Activated naive CD4-positive, alpha-beta T cell treated with anti-CD3 and anti-CD28 coated beads, Interleukin-2, amount 50 U/mL, for 72 hours (primary cell): ENCODE results near the gene POU2F3. TPM values are rescaled to one million over a fixed set of nuclear protein-coding genes. Genes with fewer than 3 reads are reported as not detected.
A peak's percentile ranks its signal among the peaks of the same experiment; 100 is the strongest.
"Not testable (repeated sequence)": the region's sequence is repeated elsewhere in the genome, so short reads cannot be mapped to it uniquely, and the experiment has no call there.

ENCODE experiments used
- ATAC-seq, 2 donors: fragments of 150-1000 bp; cut with Tn5 transposase; 2 replicates each; pipeline ENCODE4 v1.10.0; 2021; ENCODE audit warnings: mild to moderate bottlenecking in 2 of 2, moderate library complexity in 2 of 2
- DNase-seq, 2 donors: peaks; one replicate each; pipeline ENCODE4 v3.0.0; 2021 to 2022; ENCODE audit warnings: low spot score in 2 of 2
- H3K27ac Mint-ChIP-seq, 2 donors: one replicate each; pipeline ENCODE4 v1.8.0; 2022; ENCODE audit warnings: mild to moderate bottlenecking in 2 of 2, mixed read lengths in 2 of 2
- H3K36me3 Mint-ChIP-seq, 2 donors: one replicate each; pipeline ENCODE4 v1.8.0; 2022; ENCODE audit warnings: mixed read lengths in 2 of 2
- H3K9me3 Mint-ChIP-seq, 2 donors: one replicate each; pipeline ENCODE4 v1.8.0; 2022; ENCODE audit warnings: mixed read lengths in 2 of 2
- total RNA-seq, 2 donors: library from RNA; stranded (reverse); gene quantifications; one replicate each; pipeline ENCODE4 v1.2.3, GENCODE V29; 2022

Gene POU2F3
- total RNA-seq, 2 donors from 2014 or later, result not detected

DNA sequence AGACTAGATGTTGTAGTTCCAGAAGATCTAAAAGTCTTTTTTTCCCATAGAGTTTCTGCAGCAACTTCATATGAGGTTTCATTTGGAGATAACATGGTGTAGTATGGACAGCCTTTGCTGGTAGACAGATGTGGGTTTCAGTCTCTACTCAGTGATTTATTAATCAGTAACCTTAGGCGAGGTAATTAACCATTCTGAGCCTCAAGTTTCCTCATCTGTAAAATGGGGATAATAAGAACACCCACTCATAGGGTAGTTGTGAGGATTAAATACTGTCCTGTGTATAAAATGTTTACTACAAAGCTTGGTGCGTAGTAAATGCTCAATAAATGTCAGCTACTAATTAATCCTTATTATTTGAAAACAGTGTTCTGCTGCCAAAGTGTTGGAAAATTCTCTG lies 16.8 kb downstream of the POU2F3 start:
- ATAC-seq, result no peak
- DNase-seq, result no peak

DNA sequence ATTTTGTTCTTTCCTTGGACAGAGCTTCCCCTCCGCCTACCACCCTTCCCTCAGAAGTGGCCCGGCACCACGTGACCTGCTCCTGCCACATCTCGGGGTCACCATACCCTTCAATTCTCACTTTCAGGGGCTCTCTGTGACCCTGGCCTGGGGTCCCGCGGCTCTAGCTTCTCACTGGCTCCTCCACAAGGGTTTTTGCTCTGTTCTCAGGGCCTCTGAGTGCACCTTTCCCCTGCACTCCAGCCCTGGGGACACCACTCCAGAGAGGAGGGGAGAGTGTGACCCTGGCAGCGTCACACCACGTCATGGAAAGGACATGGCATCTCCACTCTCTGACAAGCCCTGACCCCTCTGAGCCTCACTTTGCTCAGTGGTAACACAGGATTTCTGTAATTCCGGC lies 17.4 kb downstream of the POU2F3 start:
- ATAC-seq (no peak), DNase-seq (no peak)
- H3K9me3 Mint-ChIP-seq, result no peaks in the 10 kb centered on the region
- H3K36me3 Mint-ChIP-seq, result no peaks in the 10 kb centered on the region
- no peak overlapping the region for H3K27ac Mint-ChIP-seq

More for the DNA sequence above, 16.8 kb downstream of the POU2F3 start:
- Mint-ChIP-seq H3K9me3 (no peaks in the 10 kb centered on the region), H3K36me3 (no peaks in the 10 kb centered on the region), H3K27ac (no peak overlapping the region)

DNA sequence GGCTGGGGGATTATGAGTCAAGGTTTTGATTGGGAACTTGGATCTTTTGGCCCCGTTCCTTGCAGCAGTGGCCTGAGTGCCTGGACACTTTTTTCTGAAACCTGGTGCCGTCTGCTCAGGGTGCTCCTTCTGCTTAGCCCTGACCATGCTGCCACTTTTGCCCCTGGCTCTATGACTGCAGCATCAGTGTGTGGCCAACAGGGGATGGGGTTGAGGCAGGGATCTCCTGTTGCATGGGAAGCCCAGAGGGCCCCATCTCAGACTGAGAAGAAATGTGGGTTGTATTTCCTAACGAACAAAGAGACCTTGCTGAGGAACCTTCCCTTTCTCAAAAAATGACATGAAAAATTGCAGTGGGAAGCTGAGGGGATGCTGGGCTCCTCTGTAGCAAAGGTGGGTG lies 18.7 kb downstream of the POU2F3 start:
- DNase-seq (no peak), ATAC-seq (no peak)
- Mint-ChIP-seq H3K36me3 (no peaks in the 10 kb centered on the region), H3K9me3 (no peaks in the 10 kb centered on the region), H3K27ac (no peak overlapping the region)

DNA sequence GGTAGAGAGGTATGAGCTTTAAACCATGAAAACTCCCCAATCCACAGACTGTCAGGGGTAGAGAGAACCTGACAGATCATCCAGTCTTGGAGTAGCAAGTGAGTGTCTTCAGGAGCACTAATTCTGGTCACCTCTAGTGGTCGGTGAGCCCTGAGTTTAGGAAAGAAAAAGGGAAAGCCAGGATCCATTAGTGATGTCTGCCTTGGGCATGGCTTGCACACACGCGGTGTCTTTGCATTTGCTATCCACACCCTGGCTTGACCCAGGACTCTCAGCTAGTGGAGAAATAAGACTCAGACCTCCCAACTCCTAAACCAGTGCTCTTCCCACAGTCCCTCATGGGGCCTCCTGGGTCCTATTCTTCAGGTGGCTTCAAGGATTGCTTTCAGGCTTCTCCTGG lies 19.3 kb downstream of the POU2F3 start:
- Mint-ChIP-seq H3K9me3 (no peaks in the 10 kb centered on the region), H3K27ac (no peak overlapping the region), H3K36me3 (no peaks in the 10 kb centered on the region)
- DNase-seq (no peak), ATAC-seq (no peak)

DNA sequence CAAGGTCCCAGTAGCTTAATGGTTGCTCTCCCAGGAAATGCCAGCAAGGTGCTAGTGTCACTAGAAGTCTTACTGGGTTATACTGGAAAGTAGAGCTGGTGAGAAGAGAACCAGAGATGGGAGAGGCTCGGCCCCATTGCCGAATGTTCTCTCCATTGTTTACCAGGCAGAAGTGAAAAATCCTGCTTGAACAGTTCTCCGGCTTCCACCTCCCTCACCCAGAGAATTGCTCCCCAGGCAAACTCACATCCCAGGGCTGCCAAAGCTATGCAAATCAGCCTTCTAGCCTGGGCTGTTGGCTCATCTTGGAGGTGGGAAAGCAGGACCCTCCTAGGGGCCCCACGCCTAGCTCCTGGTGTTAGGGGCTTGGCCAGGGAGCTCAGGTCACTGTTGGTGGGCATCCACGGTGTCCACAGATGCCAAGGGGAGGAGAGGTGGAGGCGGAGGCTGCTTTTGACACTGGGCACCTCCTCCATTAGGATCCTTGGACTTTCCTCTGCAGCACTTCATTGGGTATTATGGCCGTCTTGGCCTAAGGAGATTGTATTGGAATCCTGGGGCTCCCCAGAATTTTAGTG lies 20.1 kb downstream of the POU2F3 start:
- ATAC-seq (no peak), DNase-seq (no peak)
- no peaks in the 10 kb centered on the region for H3K9me3 Mint-ChIP-seq
- no peaks in the 10 kb centered on the region for H3K36me3 Mint-ChIP-seq
- no peak overlapping the region for H3K27ac Mint-ChIP-seq

DNA sequence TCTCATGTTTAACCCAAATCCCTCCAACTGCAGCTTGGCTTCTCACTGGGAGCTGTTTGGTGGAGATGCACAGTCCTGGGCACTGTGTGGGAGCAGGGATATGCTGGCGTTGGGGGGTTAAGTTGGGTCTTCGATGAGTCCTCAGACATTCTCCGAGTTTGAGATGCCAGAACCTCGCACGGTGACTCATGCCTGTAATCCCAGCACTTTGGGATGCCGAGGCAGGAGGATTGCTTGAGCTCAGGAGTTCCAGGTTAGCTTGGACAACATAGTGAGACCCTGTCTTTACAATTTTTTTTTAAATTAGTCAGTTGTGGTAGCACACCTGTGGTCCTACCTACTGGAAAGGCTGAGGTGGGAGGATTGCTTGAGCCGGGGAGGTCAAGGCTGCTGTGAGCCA lies 20.7 kb downstream of the POU2F3 start:
- DNase-seq (no peak), ATAC-seq (no peak)
- no peaks in the 10 kb centered on the region for H3K9me3 Mint-ChIP-seq
- no peak overlapping the region for H3K27ac Mint-ChIP-seq
- no peaks in the 10 kb centered on the region for H3K36me3 Mint-ChIP-seq

DNA sequence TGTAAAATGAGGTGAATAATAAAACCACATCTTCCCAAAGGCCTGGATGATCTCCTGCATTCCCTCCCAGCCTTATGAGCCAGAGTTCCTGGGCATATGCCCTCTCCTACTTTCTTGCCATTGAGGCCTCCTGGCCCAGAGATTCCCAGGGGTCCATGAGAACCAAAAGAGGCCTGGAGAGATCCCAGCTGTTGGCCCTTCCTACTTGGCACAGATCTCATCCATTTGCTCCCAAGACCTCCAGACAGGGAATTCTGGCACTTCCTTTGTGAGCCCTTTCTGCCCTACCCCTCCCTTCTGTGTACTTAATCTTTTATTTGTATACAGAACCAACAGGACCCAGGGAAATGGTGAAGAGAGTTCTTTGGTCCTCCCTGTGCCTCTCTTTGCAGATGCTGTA lies 21.4 kb downstream of the POU2F3 start:
- no peak for DNase-seq
- no peaks in the 10 kb centered on the region for H3K36me3 Mint-ChIP-seq
- no peak overlapping the region for H3K27ac Mint-ChIP-seq
- no peak for ATAC-seq
- H3K9me3 Mint-ChIP-seq, result no peaks in the 10 kb centered on the region

DNA sequence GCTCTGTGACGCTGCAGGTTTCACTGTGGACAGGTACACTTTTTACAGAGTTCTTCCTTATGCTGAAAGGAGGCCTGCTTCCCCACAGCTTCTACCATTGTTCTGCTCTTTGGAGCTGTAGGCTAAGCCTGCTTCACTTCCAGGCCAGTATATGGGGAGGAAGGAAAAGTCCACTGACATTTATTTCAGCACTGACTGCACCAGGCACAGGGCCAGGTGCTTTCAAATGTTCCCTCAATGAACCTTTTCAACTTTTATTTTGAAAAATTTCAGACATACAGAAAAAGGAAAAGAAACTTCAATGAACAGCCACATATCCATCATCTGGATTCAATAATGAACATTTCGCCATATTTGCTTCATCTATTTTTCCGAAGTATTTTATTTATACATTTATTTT lies 22.0 kb downstream of the POU2F3 start:
- DNase-seq (no peak), ATAC-seq (no peak)
- H3K27ac Mint-ChIP-seq, result no peak overlapping the region
- no peaks in the 10 kb centered on the region for H3K9me3 Mint-ChIP-seq
- no peaks in the 10 kb centered on the region for H3K36me3 Mint-ChIP-seq

DNA sequence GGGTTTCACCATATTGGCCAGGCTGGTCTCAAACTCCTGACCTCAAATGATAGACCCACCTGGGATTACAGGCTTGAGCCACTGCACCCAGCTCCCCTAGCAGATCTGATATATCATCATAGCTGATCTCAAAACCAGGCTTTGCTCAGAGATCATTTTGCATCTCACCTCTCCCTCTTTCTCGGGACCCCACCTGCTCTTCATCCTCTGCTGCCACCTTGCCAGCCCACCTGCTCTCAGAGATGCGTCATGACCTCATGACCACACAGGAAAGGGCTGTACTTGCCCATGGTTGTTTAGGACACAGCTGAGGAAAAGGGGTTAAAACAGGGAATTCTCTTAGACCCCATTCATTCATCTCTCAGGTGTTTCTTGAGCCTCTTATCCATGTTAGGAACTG lies 27.4 kb downstream of the POU2F3 start:
- no peaks in the 10 kb centered on the region for H3K36me3 Mint-ChIP-seq
- no peak for DNase-seq
- no peak for ATAC-seq
- no peak overlapping the region for H3K27ac Mint-ChIP-seq
- no peaks in the 10 kb centered on the region for H3K9me3 Mint-ChIP-seq

DNA sequence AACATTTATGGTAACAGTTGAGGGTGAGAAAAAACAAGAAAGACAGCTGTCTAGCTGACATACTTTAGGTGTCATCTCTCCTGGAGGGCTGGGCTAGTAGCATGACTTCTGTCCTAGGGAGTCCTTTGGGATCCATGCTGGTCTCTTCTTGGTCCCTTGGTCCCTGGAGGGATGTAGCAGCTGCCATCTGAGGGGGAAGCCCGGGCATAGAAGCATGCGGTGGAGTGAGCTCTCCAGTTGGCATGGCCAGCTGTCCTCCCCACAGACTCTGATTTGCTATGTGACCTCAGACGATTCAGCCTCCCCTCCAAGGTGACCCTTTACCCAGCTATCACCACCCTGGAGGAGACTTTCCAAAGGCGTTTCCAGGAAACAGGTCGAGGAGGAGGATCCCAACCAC lies 28.7 kb downstream of the POU2F3 start:
- H3K27ac Mint-ChIP-seq, result no peak overlapping the region
- ATAC-seq, result no peak
- H3K36me3 Mint-ChIP-seq, result no peaks in the 10 kb centered on the region
- DNase-seq, result no peak
- H3K9me3 Mint-ChIP-seq, result no peaks in the 10 kb centered on the region

DNA sequence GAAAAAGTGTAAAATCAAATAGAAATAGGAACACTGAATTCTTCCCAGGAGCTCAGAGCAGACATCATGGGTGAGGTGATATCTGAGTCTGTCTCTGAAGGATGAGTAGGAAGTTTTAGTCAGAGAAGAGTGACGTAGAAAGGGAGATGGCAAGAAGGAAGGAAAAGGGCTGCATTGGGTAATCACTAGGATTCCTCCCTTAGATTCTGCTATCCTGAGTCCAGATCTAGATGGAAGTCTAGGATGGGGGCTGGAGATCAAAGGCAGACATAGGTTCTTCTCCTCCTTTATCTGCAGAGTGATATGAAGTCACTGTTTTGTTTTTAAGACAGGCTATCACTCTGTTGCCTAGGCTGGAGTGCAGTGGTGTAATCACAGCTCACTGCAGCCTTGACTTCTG lies 30.4 kb downstream of the POU2F3 start:
- ATAC-seq (no peak), DNase-seq (no peak)
- no peaks in the 10 kb centered on the region for H3K9me3 Mint-ChIP-seq
- H3K27ac Mint-ChIP-seq, result no peak overlapping the region
- no peaks in the 10 kb centered on the region for H3K36me3 Mint-ChIP-seq

DNA sequence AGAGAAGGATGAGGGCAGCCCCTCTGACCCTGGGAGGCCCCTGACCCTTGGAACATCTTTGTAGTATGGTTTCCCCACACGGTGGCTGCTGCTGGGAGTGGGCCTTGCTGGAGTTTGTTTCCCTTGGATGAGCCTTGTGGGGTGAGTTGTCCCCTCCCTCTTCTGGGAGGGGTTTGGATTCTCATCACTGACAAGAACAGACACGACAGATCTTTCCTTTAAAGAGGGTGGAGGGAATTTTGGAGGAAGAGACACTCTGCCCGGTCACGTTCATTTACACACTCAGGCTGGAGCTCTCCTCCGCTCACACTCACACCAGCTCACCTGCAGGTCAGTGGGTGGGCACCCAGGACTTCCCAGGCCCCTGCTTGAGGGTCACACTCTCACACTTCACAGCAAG lies 31.7 kb downstream of the POU2F3 start:
- H3K9me3 Mint-ChIP-seq, result no peaks in the 10 kb centered on the region
- no peaks in the 10 kb centered on the region for H3K36me3 Mint-ChIP-seq
- no peak overlapping the region for H3K27ac Mint-ChIP-seq
- no peak for DNase-seq
- ATAC-seq, result no peak

DNA sequence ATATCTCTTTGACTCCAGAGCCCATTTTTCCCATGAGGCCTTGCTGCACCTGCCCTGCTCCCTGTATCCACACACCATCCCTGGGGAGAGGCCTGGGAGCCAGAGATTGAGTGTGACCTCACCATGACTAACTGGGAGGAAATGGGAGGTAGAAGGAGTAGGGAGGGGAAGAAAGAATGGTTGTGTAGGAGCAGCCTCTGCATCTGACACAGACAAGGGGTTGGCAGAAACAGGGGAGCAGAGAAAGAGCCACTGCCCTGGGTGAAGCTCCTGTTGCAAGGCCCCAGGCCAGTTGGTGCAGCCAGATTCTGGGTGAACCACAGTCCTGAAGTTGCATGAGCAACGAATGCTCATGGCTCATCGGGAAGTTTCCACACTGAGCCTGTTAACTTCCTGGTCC lies 32.4 kb downstream of the POU2F3 start:
- no peak overlapping the region for H3K27ac Mint-ChIP-seq
- DNase-seq, result no peak
- no peaks in the 10 kb centered on the region for H3K36me3 Mint-ChIP-seq
- ATAC-seq, result no peak
- no peaks in the 10 kb centered on the region for H3K9me3 Mint-ChIP-seq

DNA sequence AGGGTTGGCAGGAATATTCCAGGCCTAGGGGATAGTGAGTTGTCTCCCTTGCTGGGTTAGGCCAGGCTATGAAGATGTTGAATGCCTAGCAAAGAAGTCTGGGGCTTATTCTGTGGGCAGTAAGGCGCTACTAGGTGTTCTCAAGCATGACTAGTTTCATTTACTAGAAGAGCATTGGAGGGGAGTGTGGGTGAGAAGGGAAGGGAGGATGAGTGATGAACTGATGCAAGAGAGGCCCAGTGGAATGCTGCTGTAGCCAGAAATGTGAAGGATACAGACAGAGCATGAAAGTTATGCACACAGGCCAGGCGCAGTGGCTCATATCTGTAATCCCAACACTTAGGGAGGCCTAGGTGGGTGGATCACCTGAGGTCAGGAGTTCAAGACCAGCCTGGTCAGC lies 33.5 kb downstream of the POU2F3 start:
- Mint-ChIP-seq H3K9me3 (no peaks in the 10 kb centered on the region), H3K27ac (no peak overlapping the region), H3K36me3 (no peaks in the 10 kb centered on the region)
- DNase-seq (no peak), ATAC-seq (no peak)

DNA sequence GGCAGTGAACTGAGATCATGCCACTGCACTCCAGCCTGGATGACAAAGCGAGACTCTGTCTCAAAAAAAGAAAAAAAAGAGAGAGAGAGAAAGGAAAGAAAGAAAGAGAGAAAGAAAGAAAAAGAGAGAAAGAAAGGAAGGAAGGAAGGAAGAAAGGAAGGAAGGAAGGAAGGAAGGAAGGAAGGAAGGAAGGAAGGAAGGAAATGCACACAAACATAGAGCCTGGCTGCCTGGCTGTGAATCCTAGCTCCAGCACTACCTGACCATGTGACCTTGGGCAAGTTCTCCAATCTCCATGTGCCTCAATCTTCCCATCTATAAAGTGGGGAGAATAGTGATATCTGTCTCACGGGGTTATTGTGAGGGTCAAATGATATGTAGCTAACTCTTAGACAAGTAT lies 34.0 kb downstream of the POU2F3 start:
- H3K36me3 Mint-ChIP-seq, H3K9me3 Mint-ChIP-seq, H3K27ac Mint-ChIP-seq, DNase-seq, ATAC-seq: not testable (repeated sequence)

DNA sequence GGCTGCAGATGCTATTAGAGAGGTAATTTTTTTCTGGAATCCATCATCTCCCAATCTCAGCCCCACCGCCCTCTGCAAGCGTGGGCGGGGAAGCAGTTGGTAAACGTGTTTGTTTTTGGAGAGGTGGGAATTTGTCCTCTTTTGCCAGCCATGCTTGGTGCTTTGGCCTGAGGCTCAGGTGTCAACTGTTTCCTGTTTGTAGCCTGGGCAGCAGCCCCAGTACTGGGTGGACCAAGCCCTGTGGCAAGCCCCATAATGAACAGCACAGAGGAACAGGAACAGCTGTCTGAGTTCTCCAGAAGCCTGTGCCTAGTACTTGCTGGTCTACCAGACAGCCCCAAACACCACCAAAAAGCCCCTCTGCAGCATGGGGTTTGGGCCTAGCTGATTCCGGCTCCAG lies 39.6 kb downstream of the POU2F3 start:
- no peak overlapping the region for H3K27ac Mint-ChIP-seq
- no peaks in the 10 kb centered on the region for H3K9me3 Mint-ChIP-seq
- DNase-seq, result no peak
- H3K36me3 Mint-ChIP-seq, result no peaks in the 10 kb centered on the region
- ATAC-seq, result no peak

DNA sequence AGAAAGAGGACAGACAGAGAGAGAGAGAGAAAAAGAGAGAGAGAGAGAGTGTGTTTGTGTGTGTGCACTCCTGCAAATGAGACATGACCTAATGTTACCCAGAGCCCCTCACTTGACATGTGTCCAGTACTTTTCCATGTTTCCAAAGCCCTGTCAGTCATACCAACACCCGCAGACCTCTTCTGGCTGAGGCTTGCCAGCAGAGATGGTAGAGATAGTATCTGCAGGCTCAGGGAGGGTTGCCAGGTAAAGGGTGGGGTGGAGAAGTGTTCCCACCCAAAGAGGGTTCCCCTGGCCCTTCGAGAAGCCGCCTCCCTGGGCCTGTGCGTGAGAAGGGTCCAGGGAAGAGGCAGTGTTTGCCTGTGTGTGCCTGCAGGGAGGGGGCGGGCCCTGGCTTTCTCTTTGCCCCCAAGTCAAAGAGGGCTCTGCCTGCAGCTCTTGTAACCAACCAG lies 40.7 kb downstream of the POU2F3 start:
- Mint-ChIP-seq H3K27ac (no peak overlapping the region), H3K9me3 (no peaks in the 10 kb centered on the region)
- DNase-seq, result no peak

DNA sequence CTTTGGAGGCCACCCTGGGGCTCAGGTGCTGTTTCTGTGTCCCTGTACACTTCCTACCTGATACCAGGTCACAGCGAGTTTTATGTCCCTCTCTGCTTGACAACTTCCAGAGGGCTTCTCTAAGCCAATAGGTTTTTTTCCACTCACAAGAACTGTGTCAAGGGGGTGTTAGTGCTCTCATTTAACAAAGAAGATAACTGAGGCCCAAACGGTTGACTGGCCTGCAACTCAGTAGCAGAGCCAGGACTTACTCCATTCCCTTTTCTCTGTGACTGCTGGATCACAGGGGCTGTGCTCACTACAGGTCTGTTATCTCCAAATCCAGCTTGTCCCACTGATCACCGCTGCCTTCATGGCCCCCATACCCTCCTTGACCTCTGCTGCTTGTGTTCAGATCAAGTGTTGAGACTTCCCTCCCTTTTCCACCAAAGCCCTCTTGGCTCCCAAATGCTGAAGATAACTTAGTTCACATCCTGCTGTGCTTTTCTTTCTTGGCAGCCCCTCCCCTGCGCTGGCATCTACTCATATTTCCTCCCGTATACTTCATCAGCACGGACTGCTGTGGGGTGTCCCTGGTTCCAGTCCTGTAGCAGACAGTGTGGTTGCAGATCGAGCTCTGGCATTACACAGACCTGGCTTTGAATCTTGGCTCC lies 41.3 kb downstream of the POU2F3 start:
- Mint-ChIP-seq H3K27ac (peak overlapping the region in 1 of 2 donors; percentile 12), H3K9me3 (no peaks in the 10 kb centered on the region), H3K36me3 (no peaks in the 10 kb centered on the region)
- ATAC-seq, result no peak
- DNase-seq, result no peak

More for the DNA sequence above, 40.7 kb downstream of the POU2F3 start:
- H3K36me3 Mint-ChIP-seq, result no peaks in the 10 kb centered on the region
- no peak for ATAC-seq
